ENCODE results near the gene PRRC2B. TPM values are rescaled to one million over a fixed set of nuclear protein-coding genes. Genes with fewer than 3 reads are reported as not detected.
"Not testable (repeated sequence)": the region's sequence is repeated elsewhere in the genome, so short reads cannot be mapped to it uniquely, and the experiment has no call there.

Gene PRRC2B
- total RNA-seq = 190 TPM
- long read RNA-seq, full-length matches to known transcripts = 5 of 89 reads
- long read RNA-seq, partial matches to known transcripts = 22 of 89 reads
- long read RNA-seq, other reads (novel, unspliced or antisense) = 62 of 89 reads

- ATAC-seq (peak; percentile 95), DNase-seq (peak; percentile 94)
- TF ChIP-seq CTCF (IDR thresholded peaks at IDR 0.05) = peak; percentile 28
- Histone ChIP-seq H3K36me3 (no peaks in the 10 kb centered on the region), H3K9me3 (no peaks in the 10 kb centered on the region), H3K4me3 (peak within 1 kb of the TSS; percentile 66), H3K27ac (peak within 1 kb of the TSS; percentile 92), H3K27me3 (no peaks in the 10 kb centered on the region), H3K4me1 (peaks cover 42% of the 10 kb centered on the region)
- intact Hi-C loops (cut with DNase I) = no loop called here
Measured at GRCh38 chr9:131393622-131394463, at the start of gene PRRC2B. Gene PRRC2B, plus strand, starts transcription at chr9:131394086. Its CDS starts 36,059 bp downstream, at chr9:131430145.

- not testable (repeated sequence) for H3K27ac ChIP-seq, H3K36me3 ChIP-seq, H3K4me1 ChIP-seq, H3K4me3 ChIP-seq, H3K9me3 ChIP-seq, H3K27me3 ChIP-seq, ATAC-seq
- peak; percentile 30 for DNase-seq
- intact Hi-C loops (cut with DNase I) = loop anchor here (10.0 kb wide), 1 partner anchor 130 kb away; no protein-coding TSS in a partner anchor
Measured at GRCh38 chr9:131344931-131345535, 48.9 kb upstream of the PRRC2B start.

- ATAC-seq = no peak
- Histone ChIP-seq H3K27ac (no peak overlapping the region), H3K36me3 (no peaks in the 10 kb centered on the region), H3K27me3 (no peaks in the 10 kb centered on the region), H3K4me1 (peaks cover 9% of the 10 kb centered on the region), H3K4me3 (no peak overlapping the region), H3K9me3 (no peaks in the 10 kb centered on the region)
- no peak for DNase-seq
- TF ChIP-seq CTCF (IDR thresholded peaks at IDR 0.05) = no peak
- intact Hi-C loops (cut with DNase I) = loop anchor here (10.0 kb wide), 1 partner anchor 128 kb away; no protein-coding TSS in a partner anchor
Measured at GRCh38 chr9:131346559-131346958, 47.3 kb upstream of the PRRC2B start.

GRCh38 chr9:131347376-131348020, 46.4 kb upstream of the PRRC2B start:
- Histone ChIP-seq H3K36me3 (no peaks in the 10 kb centered on the region), H3K27me3 (no peaks in the 10 kb centered on the region), H3K4me1 (peaks cover 9% of the 10 kb centered on the region), H3K4me3 (no peak overlapping the region), H3K27ac (no peak overlapping the region), H3K9me3 (no peaks in the 10 kb centered on the region)
- intact Hi-C loops (cut with DNase I) = loop anchor here (10.0 kb wide), 1 partner anchor 127 kb away; no protein-coding TSS in a partner anchor
- DNase-seq = peak; percentile 51
- no peak for ATAC-seq
- TF ChIP-seq CTCF (IDR thresholded peaks at IDR 0.05) = no peak

- Histone ChIP-seq H3K4me3 (no peak overlapping the region), H3K27me3 (no peaks in the 10 kb centered on the region), H3K4me1 (peaks cover 9% of the 10 kb centered on the region), H3K9me3 (no peaks in the 10 kb centered on the region), H3K36me3 (no peaks in the 10 kb centered on the region), H3K27ac (no peak overlapping the region)
- intact Hi-C loops (cut with DNase I) = loop anchor here (10.0 kb wide), 1 partner anchor 126 kb away; no protein-coding TSS in a partner anchor
- TF ChIP-seq CTCF (IDR thresholded peaks at IDR 0.05) = no peak
- peak; percentile 44 for DNase-seq
- ATAC-seq = no peak
Measured at GRCh38 chr9:131348631-131349521, 45.0 kb upstream of the PRRC2B start.

Measured in upper lobe of right lung (tissue), 1 donor.